ACC112 (cell line): Measurements from ENCODE around the gene MBNL2.
A peak's percentile ranks its signal among the peaks of the same experiment; 100 is the strongest.

ENCODE experiments used
- H2AFZ ChIP-seq: fragments of 200-600 bp; sonication (generic); one replicate; pipeline ENCODE4 v1.6.0; 2017; ENCODE audit warnings: antibody characterized with exemption, low read length; ENCODE audit not compliant: unreplicated experiment
- H3K27ac ChIP-seq: fragments of 200-600 bp; sonication (generic); 2 replicates; pipeline ENCODE4 v1.5.1; 2014; ENCODE audit warnings: low read depth, mild to moderate bottlenecking, antibody characterized with exemption, low read length, moderate library complexity
- H3K27me3 ChIP-seq: fragments of 200-600 bp; sonication (generic); 2 replicates; pipeline ENCODE4 v1.6.1; 2014; ENCODE audit warnings: mild to moderate bottlenecking, antibody characterized with exemption, low read length, moderate library complexity, mixed read lengths; ENCODE audit not compliant: insufficient read depth
- H3K36me3 ChIP-seq: fragments of 200-600 bp; sonication (generic); 2 replicates; pipeline ENCODE4 v1.6.1; 2016; ENCODE audit warnings: mild to moderate bottlenecking, antibody characterized with exemption, low read length, moderate library complexity, mixed read lengths; ENCODE audit not compliant: insufficient read depth
- H3K4me1 ChIP-seq: fragments of 200-600 bp; sonication (generic); one replicate; pipeline ENCODE4 v1.6.1; 2016; ENCODE audit warnings: low read length, mixed read lengths; ENCODE audit not compliant: insufficient read depth, unreplicated experiment, control insufficient read depth
- H3K4me3 ChIP-seq: fragments of 200-600 bp; sonication (generic); 2 replicates; pipeline ENCODE4 v1.5.1; 2014; ENCODE audit warnings: mild to moderate bottlenecking, low read depth, low read length
- H3K79me2 ChIP-seq: fragments of 200-600 bp; sonication (generic); one replicate; pipeline ENCODE4 v1.6.0; 2016; ENCODE audit warnings: low read length; ENCODE audit not compliant: control insufficient read depth, unreplicated experiment, insufficient read depth

Gene MBNL2

GRCh38 chr13:97223711-97224541 lies 1.8 kb downstream of the MBNL2 start:
- peak overlapping the region; percentile 94 for H3K4me3 ChIP-seq
- H3K36me3 ChIP-seq = no peaks in the 10 kb centered on the region
- H3K27ac ChIP-seq = peak overlapping the region; percentile 97
- peaks cover 60% of the 10 kb centered on the region for H3K79me2 ChIP-seq
- no peaks in the 10 kb centered on the region for H3K27me3 ChIP-seq
- H2AFZ ChIP-seq = peak overlapping the region; percentile 39
- peaks cover 16% of the 10 kb centered on the region for H3K4me1 ChIP-seq

- H2AFZ ChIP-seq = no peak overlapping the region
- no peaks in the 10 kb centered on the region for H3K27me3 ChIP-seq
- H3K4me3 ChIP-seq = peak overlapping the region; percentile 94
- peak overlapping the region; percentile 97 for H3K27ac ChIP-seq
- peaks cover 22% of the 10 kb centered on the region for H3K4me1 ChIP-seq
- H3K79me2 ChIP-seq = peaks cover 68% of the 10 kb centered on the region
- no peaks in the 10 kb centered on the region for H3K36me3 ChIP-seq
Observed at GRCh38 chr13:97224544-97225300, 2.6 kb downstream of the MBNL2 start.

GRCh38 chr13:97225533-97225932 lies 3.4 kb downstream of the MBNL2 start:
- Histone ChIP-seq H3K79me2 (peaks cover 74% of the 10 kb centered on the region), H2AFZ (no peak overlapping the region), H3K4me1 (peaks cover 22% of the 10 kb centered on the region), H3K4me3 (peak overlapping the region; percentile 94), H3K27ac (peak overlapping the region; percentile 97), H3K27me3 (no peaks in the 10 kb centered on the region), H3K36me3 (no peaks in the 10 kb centered on the region)

GRCh38 chr13:97226013-97226412 lies 3.9 kb downstream of the MBNL2 start:
- peaks cover 79% of the 10 kb centered on the region for H3K79me2 ChIP-seq
- H3K4me3 ChIP-seq = peak overlapping the region; percentile 94
- no peaks in the 10 kb centered on the region for H3K36me3 ChIP-seq
- H2AFZ ChIP-seq = no peak overlapping the region
- H3K4me1 ChIP-seq = peaks cover 22% of the 10 kb centered on the region
- H3K27ac ChIP-seq = peak overlapping the region; percentile 97
- no peaks in the 10 kb centered on the region for H3K27me3 ChIP-seq

- peak overlapping the region; percentile 39; the same call in 1 of the 2 replicates for H3K4me3 ChIP-seq
- H3K4me1 ChIP-seq = peaks cover 22% of the 10 kb centered on the region
- peak overlapping the region; percentile 97 for H3K27ac ChIP-seq
- H3K79me2 ChIP-seq = peaks cover 87% of the 10 kb centered on the region
- H3K27me3 ChIP-seq = no peaks in the 10 kb centered on the region
- H2AFZ ChIP-seq = no peak overlapping the region
- no peaks in the 10 kb centered on the region for H3K36me3 ChIP-seq
Observed at GRCh38 chr13:97226788-97227627, 4.9 kb downstream of the MBNL2 start.

GRCh38 chr13:97228850-97229521 lies 6.9 kb downstream of the MBNL2 start:
- Histone ChIP-seq H3K4me1 (peaks cover 22% of the 10 kb centered on the region), H3K36me3 (no peaks in the 10 kb centered on the region; the same call in 1 of the 2 replicates), H3K27me3 (no peaks in the 10 kb centered on the region)

GRCh38 chr13:97229699-97230098 lies 7.6 kb downstream of the MBNL2 start:
- no peaks in the 10 kb centered on the region for H3K27me3 ChIP-seq
- peaks cover 3% of the 10 kb centered on the region; the same call in 1 of the 2 replicates for H3K36me3 ChIP-seq
- peaks cover 85% of the 10 kb centered on the region for H3K79me2 ChIP-seq
- H3K27ac ChIP-seq = peak overlapping the region; percentile 22; the same call in 1 of the 2 replicates
- no peak overlapping the region for H2AFZ ChIP-seq
- H3K4me1 ChIP-seq = peaks cover 22% of the 10 kb centered on the region
- H3K4me3 ChIP-seq = no peak overlapping the region

More at GRCh38 chr13:97228850-97229521, 6.9 kb downstream of the MBNL2 start:
- H3K4me3 ChIP-seq = no peak overlapping the region
- no peak overlapping the region for H2AFZ ChIP-seq
- peaks cover 85% of the 10 kb centered on the region for H3K79me2 ChIP-seq
- H3K27ac ChIP-seq = peak overlapping the region; percentile 22

- Histone ChIP-seq H2AFZ (no peak overlapping the region), H3K4me1 (peaks cover 11% of the 10 kb centered on the region), H3K27ac (no peak overlapping the region), H3K79me2 (peaks cover 85% of the 10 kb centered on the region), H3K27me3 (no peaks in the 10 kb centered on the region), H3K36me3 (peaks cover 3% of the 10 kb centered on the region; the same call in 1 of the 2 replicates), H3K4me3 (no peak overlapping the region)
Observed at GRCh38 chr13:97231118-97231828, 9.1 kb downstream of the MBNL2 start.

GRCh38 chr13:97231829-97232196 lies 9.7 kb downstream of the MBNL2 start:
- Histone ChIP-seq H3K36me3 (peaks cover 3% of the 10 kb centered on the region; the same call in 1 of the 2 replicates), H3K4me1 (peaks cover 6% of the 10 kb centered on the region), H3K79me2 (peaks cover 84% of the 10 kb centered on the region), H3K27ac (no peak overlapping the region), H3K4me3 (no peak overlapping the region), H3K27me3 (no peaks in the 10 kb centered on the region), H2AFZ (no peak overlapping the region)
